ENCODE results near the gene GUK1.
A peak's percentile ranks its signal among the peaks of the same experiment; 100 is the strongest.

GUK1 gene

DNA sequence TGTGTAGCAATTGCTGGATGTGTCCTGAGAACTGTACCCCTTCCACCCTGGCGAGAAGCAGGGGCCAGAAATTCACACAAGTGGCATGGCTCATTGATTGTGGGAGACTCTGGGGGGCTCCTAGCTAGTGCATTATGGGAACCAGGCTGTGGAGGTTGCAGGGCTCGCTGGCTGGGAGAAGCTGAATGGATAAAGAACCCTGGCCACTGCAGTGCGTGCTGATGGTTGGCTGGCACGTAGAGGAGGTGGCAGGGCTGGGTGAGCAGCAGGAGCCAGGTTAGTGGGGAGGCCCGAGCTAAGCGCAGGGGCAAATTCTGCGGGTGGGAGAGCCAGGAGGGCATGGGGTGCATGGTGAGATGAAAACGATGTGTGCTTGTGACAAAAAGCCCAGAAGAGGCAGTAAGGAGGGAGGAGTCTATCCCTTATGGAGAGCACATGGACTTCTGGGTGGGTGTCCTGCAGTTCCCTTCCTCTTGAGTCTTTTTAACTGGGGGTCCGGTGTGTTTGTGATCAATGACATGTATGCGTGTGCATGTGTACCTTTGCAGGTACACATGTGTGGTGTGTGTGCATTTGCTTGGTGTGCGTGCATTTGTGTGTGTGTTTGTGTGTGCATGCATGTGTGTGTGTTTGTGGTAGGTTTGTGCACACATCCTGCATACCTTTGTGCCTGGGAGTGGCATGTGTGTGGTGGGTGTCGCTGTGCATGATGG, 3.6 kb downstream of the GUK1 start:
- Histone ChIP-seq H3K4me3 (ENCODE audit: insufficient read length, low read depth) (no peak overlapping the region), H3K9ac (ENCODE audit: insufficient read length, low read depth) (peak overlapping the region; percentile 45), H3K27me3 (ENCODE audit: insufficient read depth, insufficient read length) (peaks cover 13% of the 10 kb centered on the region), H3K4me1 (ENCODE audit: insufficient read depth, insufficient read length) (peaks cover 8% of the 10 kb centered on the region), H3K9me3 (ENCODE audit: insufficient read depth, low read length) (no peaks in the 10 kb centered on the region), H3K36me3 (ENCODE audit: insufficient read depth, insufficient read length, low read length) (peaks cover 62% of the 10 kb centered on the region)
- TF ChIP-seq YY1 (IDR thresholded peaks at IDR 0.05; ENCODE audit: insufficient read depth, insufficient read length) (no peak), SUZ12 (IDR thresholded peaks at IDR 0.05; ENCODE audit: extremely low read depth, insufficient read depth, insufficient read length) (no peak), ZNF274 (IDR thresholded peaks at IDR 0.05; ENCODE audit: low read depth, low read length) (no peak)
- no peak for DNase-seq (ENCODE audit: low read depth, low spot score)

DNA sequence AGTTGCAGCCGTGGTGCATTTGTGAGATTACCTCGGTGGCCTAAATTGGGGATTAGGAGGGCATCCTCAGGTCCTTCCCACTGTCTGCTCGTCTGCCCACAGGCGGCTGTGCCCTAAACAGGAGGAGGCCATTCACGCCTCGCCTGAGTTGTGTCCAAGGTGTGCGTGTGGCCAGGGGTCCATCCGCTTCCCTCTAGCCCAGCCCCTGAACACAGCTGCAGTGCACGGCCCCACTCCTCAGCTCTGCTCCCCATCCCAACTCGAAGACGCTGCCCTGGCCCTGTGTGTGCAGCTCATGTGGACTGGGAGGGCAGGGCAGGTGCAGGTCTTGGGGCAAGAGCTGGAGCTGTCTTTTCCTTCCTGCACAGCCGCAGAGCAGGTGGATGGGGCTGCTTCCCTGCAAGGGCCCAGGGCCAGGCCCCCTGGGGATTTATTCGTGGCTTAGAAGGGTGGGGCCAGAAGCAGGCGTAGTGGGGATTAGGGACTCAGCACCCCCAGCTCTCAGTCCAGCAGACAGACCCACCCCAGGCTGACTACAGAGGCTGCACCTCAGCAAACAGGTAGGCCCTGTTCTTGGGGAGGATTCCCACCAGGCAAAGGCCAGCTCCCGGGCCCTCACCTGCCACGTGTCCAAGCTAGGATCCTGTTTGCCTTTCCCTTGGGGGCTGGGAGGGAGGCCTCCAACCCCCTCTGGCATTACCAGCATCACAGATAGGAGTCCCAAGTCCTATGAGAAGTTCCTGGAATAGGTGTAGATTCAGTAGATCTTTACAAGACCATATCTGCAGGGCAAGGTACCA, 4.3 kb downstream of the GUK1 start:
- H3K4me3 ChIP-seq (ENCODE audit: insufficient read length, low read depth) = no peak overlapping the region
- no peaks in the 10 kb centered on the region for H3K9me3 ChIP-seq (ENCODE audit: insufficient read depth, low read length)
- DNase-seq (ENCODE audit: low read depth, low spot score) = no peak
- peaks cover 69% of the 10 kb centered on the region for H3K36me3 ChIP-seq (ENCODE audit: insufficient read depth, insufficient read length, low read length)
- peaks cover 14% of the 10 kb centered on the region for H3K4me1 ChIP-seq (ENCODE audit: insufficient read depth, insufficient read length)
- H3K27me3 ChIP-seq (ENCODE audit: insufficient read depth, insufficient read length) = peaks cover 13% of the 10 kb centered on the region
- peak overlapping the region; percentile 45 for H3K9ac ChIP-seq (ENCODE audit: insufficient read length, low read depth)
- no peak for TF ChIP-seq YY1 (IDR thresholded peaks at IDR 0.05; ENCODE audit: insufficient read depth, insufficient read length)
- TF ChIP-seq ZNF274 (IDR thresholded peaks at IDR 0.05; ENCODE audit: low read depth, low read length) = no peak
- TF ChIP-seq SUZ12 (IDR thresholded peaks at IDR 0.05; ENCODE audit: extremely low read depth, insufficient read depth, insufficient read length) = no peak

- Histone ChIP-seq H3K9ac (ENCODE audit: insufficient read length, low read depth) (no peak overlapping the region), H3K4me1 (ENCODE audit: insufficient read depth, insufficient read length) (peaks cover 18% of the 10 kb centered on the region), H3K27me3 (ENCODE audit: insufficient read depth, insufficient read length) (peaks cover 13% of the 10 kb centered on the region), H3K36me3 (ENCODE audit: insufficient read depth, insufficient read length, low read length) (peaks cover 73% of the 10 kb centered on the region), H3K4me3 (ENCODE audit: insufficient read length, low read depth) (no peak overlapping the region), H3K9me3 (ENCODE audit: insufficient read depth, low read length) (no peaks in the 10 kb centered on the region)
- no peak for DNase-seq (ENCODE audit: low read depth, low spot score)
- TF ChIP-seq YY1 (IDR thresholded peaks at IDR 0.05; ENCODE audit: insufficient read depth, insufficient read length) = no peak
- no peak for TF ChIP-seq ZNF274 (IDR thresholded peaks at IDR 0.05; ENCODE audit: low read depth, low read length)
- TF ChIP-seq SUZ12 (IDR thresholded peaks at IDR 0.05; ENCODE audit: extremely low read depth, insufficient read depth, insufficient read length) = no peak
Observed at GRCh38 chr1:228144993-228145343, 4.9 kb downstream of the GUK1 start.

DNA sequence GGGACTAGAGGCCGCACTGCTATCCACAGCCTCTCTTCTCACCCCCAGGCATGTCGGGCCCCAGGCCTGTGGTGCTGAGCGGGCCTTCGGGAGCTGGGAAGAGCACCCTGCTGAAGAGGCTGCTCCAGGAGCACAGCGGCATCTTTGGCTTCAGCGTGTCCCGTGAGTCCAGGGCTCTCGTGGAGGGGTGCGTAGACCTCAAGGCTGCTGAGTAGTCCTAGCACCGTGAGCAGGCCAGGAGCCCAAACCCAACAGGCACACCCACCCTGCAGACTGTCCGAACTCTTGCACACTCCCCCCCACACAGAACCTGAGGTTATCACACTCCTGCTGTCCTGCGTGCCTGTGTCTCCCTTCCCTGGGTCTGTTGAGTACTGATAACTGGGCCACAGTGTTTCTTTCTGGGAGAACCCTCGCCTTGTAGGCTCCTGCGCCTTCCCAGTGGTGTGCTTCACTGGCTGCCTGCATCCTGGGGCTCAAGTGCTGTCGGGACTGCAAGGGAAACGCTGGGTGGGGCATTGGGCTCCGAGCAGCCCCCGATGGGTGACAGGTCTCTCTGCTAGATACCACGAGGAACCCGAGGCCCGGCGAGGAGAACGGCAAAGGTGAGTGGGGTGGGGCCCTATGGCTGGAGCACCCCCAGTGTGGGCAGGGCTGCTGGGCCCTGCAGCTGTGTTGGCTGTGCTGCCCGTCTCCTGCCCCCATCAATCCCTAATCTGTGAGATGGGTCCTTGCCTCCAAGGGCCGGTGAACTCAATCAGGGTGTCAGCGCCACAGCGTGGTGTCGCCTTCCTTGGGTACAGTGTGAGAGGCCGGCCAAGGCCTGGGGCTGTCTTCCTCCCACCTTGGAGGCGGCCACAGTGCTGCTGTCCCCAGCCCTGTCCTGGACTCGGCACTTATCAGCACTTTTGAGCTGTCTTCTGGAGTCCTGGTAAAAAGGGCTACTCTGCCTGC, 5.7 kb downstream of the GUK1 start:
- H3K9me3 ChIP-seq (ENCODE audit: insufficient read depth, low read length) = no peaks in the 10 kb centered on the region
- no peak overlapping the region for H3K9ac ChIP-seq (ENCODE audit: insufficient read length, low read depth)
- peaks cover 23% of the 10 kb centered on the region for H3K4me1 ChIP-seq (ENCODE audit: insufficient read depth, insufficient read length)
- TF ChIP-seq YY1 (IDR thresholded peaks at IDR 0.05; ENCODE audit: insufficient read depth, insufficient read length) (no peak), SUZ12 (IDR thresholded peaks at IDR 0.05; ENCODE audit: extremely low read depth, insufficient read depth, insufficient read length) (no peak), ZNF274 (IDR thresholded peaks at IDR 0.05; ENCODE audit: low read depth, low read length) (no peak)
- H3K36me3 ChIP-seq (ENCODE audit: insufficient read depth, insufficient read length, low read length) = peaks cover 75% of the 10 kb centered on the region
- H3K27me3 ChIP-seq (ENCODE audit: insufficient read depth, insufficient read length) = peaks cover 8% of the 10 kb centered on the region
- no peak for DNase-seq (ENCODE audit: low read depth, low spot score)
- H3K4me3 ChIP-seq (ENCODE audit: insufficient read length, low read depth) = no peak overlapping the region

DNA sequence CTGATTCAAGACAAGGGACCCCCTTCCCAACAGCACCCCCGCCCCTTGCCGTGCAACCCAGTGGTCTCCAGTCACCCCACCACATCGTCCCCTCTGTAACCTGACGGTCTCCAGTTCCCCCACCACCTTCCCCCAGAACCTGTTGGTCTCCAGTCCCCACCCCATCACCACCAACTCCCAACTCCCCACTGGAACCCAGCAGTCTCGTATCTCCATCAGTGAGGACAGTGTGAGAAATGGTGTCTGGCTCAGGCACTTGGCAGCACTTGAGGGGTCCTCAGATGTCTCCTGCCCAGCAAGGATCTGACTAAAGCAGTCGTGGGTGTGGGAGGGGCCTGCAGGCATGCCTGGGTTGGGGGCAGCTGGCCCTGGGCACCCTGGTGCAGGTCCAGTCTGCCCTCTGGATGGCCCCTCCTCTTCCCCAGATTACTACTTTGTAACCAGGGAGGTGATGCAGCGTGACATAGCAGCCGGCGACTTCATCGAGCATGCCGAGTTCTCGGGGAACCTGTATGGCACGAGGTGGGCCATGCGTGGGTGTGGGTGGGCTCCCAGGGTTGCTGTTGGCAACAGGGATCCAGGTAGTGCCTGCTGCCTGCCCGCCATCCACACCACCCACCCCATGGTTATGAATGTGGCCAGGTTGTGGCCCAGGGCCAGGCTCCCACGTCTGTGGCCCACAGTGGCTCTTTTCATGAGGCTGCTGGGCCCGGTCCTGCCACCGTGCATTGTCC, 6.5 kb downstream of the GUK1 start:
- TF ChIP-seq YY1 (IDR thresholded peaks at IDR 0.05; ENCODE audit: insufficient read depth, insufficient read length) (no peak), SUZ12 (IDR thresholded peaks at IDR 0.05; ENCODE audit: extremely low read depth, insufficient read depth, insufficient read length) (no peak), ZNF274 (IDR thresholded peaks at IDR 0.05; ENCODE audit: low read depth, low read length) (no peak)
- peaks cover 30% of the 10 kb centered on the region for H3K4me1 ChIP-seq (ENCODE audit: insufficient read depth, insufficient read length)
- H3K36me3 ChIP-seq (ENCODE audit: insufficient read depth, insufficient read length, low read length) = peaks cover 73% of the 10 kb centered on the region
- no peak overlapping the region for H3K4me3 ChIP-seq (ENCODE audit: insufficient read length, low read depth)
- no peaks in the 10 kb centered on the region for H3K9me3 ChIP-seq (ENCODE audit: insufficient read depth, low read length)
- no peak overlapping the region for H3K9ac ChIP-seq (ENCODE audit: insufficient read length, low read depth)
- no peaks in the 10 kb centered on the region for H3K27me3 ChIP-seq (ENCODE audit: insufficient read depth, insufficient read length)
- DNase-seq (ENCODE audit: low read depth, low spot score) = no peak

GRCh38 chr1:228147151-228147693, 7.1 kb downstream of the GUK1 start:
- TF ChIP-seq ZNF274 (IDR thresholded peaks at IDR 0.05; ENCODE audit: low read depth, low read length) = no peak
- TF ChIP-seq YY1 (IDR thresholded peaks at IDR 0.05; ENCODE audit: insufficient read depth, insufficient read length) = no peak
- Histone ChIP-seq H3K36me3 (ENCODE audit: insufficient read depth, insufficient read length, low read length) (peaks cover 70% of the 10 kb centered on the region), H3K27me3 (ENCODE audit: insufficient read depth, insufficient read length) (no peaks in the 10 kb centered on the region)

More at GRCh38 chr1:228147151-228147693, 7.1 kb downstream of the GUK1 start:
- Histone ChIP-seq H3K9me3 (ENCODE audit: insufficient read depth, low read length) (no peaks in the 10 kb centered on the region), H3K4me1 (ENCODE audit: insufficient read depth, insufficient read length) (peaks cover 28% of the 10 kb centered on the region), H3K9ac (ENCODE audit: insufficient read length, low read depth) (no peak overlapping the region), H3K4me3 (ENCODE audit: insufficient read length, low read depth) (no peak overlapping the region)
- DNase-seq (ENCODE audit: low read depth, low spot score) = no peak
